ENCODE results near the gene APOA5. TPM values are rescaled to one million over a fixed set of nuclear protein-coding genes. Genes with fewer than 3 reads are reported as not detected.

Gene APOA5
- total and polyA plus RNA-seq, 2 of the 13 experiments (the other 11 are each of a cell fraction or from before 2014, with no cell fraction given), result 44.0 to 49.1 TPM

GRCh38 chr11:116778556-116778955 lies 13.1 kb downstream of the APOA5 start:
- intact Hi-C loops (cut with micrococcal nuclease; ENCODE audit: unreplicated experiment), result no loop called here
- Histone ChIP-seq H3K36me3 (replicated peaks in 1 of 2; ENCODE audit: control insufficient read depth in 1 of 2, insufficient read depth in 2 of 2, low read length in 2 of 2) (peaks cover 26 to 54% of the 10 kb centered on the region in 2 experiments), H3K4me1 (ENCODE audit: insufficient read depth, low read length) (peaks cover 24% of the 10 kb centered on the region), H2AFZ (ENCODE audit: low read length) (no peak overlapping the region), H3K79me2 (ENCODE audit: insufficient read depth, low read length) (no peaks in the 10 kb centered on the region), H3K9me3 (ENCODE audit: low read length) (no peaks in the 10 kb centered on the region), H3K9ac (ENCODE audit: insufficient read depth, low read depth, low read length) (no peak overlapping the region), H3K4me2 (ENCODE audit: low read depth, low read length) (no peak overlapping the region), H4K20me1 (ENCODE audit: insufficient read depth, low read length) (no peaks in the 10 kb centered on the region), H3K27me3 (ENCODE audit: control insufficient read depth in 1 of 2, insufficient read depth in 2 of 2, low read length in 2 of 2) (no peaks in the 10 kb centered on the region), H3K27ac (ENCODE audit: extremely low read length, insufficient read depth, low read length) (no peak overlapping the region), H3K4me3 (replicated peaks in 1 of 3; ENCODE audit: insufficient read depth in 1 of 3, low read depth in 2 of 3, low read length in 3 of 3) (no peak overlapping the region)
- no peak for ATAC-seq
- ChIA-PET POLR2A (interaction anchor here (2.5 to 8.4 kb wide), 2 partner anchors 10 to 58 kb away, joined by 12 to 78 read pairs; partner anchors contain the start of genes APOA1, APOA5 and ZPR1), CTCF (ENCODE audit: low intra/inter-chr PET ratio, low total read pairs) (no interaction called here)
- WGBS (ENCODE audit: low lambda C conversion rate), result 100% methylated on average over 3 of the region's 4 CpGs
- in situ Hi-C loops (cut with HindIII; ENCODE audit: extremely low pct_ligation_motif_present, low pct_unique_long_range_greater_than_20kb), result no loop called here
- FAIRE-seq, result no peak
- DNase-seq (ENCODE audit: low spot score), result no peak
- BruUV-seq (replicated peaks), result no TSS peak
- TF ChIP-seq ZNF264 (CRISPR knock-in tag; IDR thresholded peaks at IDR 0.05) (no peak), ZBTB44 (CRISPR knock-in tag; IDR thresholded peaks at IDR 0.05) (no peak), ZNF224 (CRISPR knock-in tag; IDR thresholded peaks at IDR 0.05) (no peak), PLSCR1 (CRISPR knock-in tag; IDR thresholded peaks at IDR 0.05; ENCODE audit: borderline replicate concordance) (no peak), BATF2 (CRISPR knock-in tag; IDR thresholded peaks at IDR 0.05) (no peak), POGZ (CRISPR knock-in tag; IDR thresholded peaks at IDR 0.05) (no peak), SP140L (CRISPR knock-in tag; IDR thresholded peaks at IDR 0.05; ENCODE audit: borderline replicate concordance) (no peak), NFAT5 (CRISPR knock-in tag; IDR thresholded peaks at IDR 0.05) (no peak), ZNF646 (CRISPR knock-in tag; IDR thresholded peaks at IDR 0.05) (no peak)

Data from HepG2 (cell line).